ENCODE results near the gene PLCG2.

- TF ChIP-seq, protein P1, sequence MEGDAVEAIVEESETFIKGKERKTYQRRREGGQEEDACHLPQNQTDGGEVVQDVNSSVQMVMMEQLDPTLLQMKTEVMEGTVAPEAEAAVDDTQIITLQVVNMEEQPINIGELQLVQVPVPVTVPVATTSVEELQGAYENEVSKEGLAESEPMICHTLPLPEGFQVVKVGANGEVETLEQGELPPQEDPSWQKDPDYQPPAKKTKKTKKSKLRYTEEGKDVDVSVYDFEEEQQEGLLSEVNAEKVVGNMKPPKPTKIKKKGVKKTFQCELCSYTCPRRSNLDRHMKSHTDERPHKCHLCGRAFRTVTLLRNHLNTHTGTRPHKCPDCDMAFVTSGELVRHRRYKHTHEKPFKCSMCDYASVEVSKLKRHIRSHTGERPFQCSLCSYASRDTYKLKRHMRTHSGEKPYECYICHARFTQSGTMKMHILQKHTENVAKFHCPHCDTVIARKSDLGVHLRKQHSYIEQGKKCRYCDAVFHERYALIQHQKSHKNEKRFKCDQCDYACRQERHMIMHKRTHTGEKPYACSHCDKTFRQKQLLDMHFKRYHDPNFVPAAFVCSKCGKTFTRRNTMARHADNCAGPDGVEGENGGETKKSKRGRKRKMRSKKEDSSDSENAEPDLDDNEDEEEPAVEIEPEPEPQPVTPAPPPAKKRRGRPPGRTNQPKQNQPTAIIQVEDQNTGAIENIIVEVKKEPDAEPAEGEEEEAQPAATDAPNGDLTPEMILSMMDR (IDR thresholded peaks at IDR 0.05), result no peak
- TF ChIP-seq ZFX (IDR thresholded peaks at IDR 0.05; ENCODE audit: borderline replicate concordance), result no peak
Measured at GRCh38 chr16:81967358-81967757, 188.3 kb downstream of the PLCG2 start.
